Hepatocyte (in vitro differentiated cells): ENCODE results near the gene P4HB. TPM values are rescaled to one million over a fixed set of nuclear protein-coding genes. Genes with fewer than 3 reads are reported as not detected.

Source experiments
- DNase-seq: peaks from one replicate; pipeline ENCODE4 v3.0.0-alpha.2; 2016; ENCODE audit warnings: low spot score
- H2AFZ ChIP-seq: fragments of 200-600 bp; sonication (generic); 2 replicates; pipeline ENCODE4 v1.6.0; 2016; ENCODE audit warnings: antibody characterized with exemption, mild to moderate bottlenecking
- H3K27ac ChIP-seq: fragments of 200-600 bp; sonication (generic); 2 replicates; pipeline ENCODE4 v1.5.1; 2016; ENCODE audit warnings: mild to moderate bottlenecking
- H3K27me3 ChIP-seq: fragments of 200-600 bp; sonication (generic); 2 replicates; pipeline ENCODE4 v1.6.1; 2016
- H3K36me3 ChIP-seq: fragments of 200-600 bp; sonication (generic); replicated peaks from 2 replicates; pipeline ENCODE4 v1.5.1; 2016; ENCODE audit warnings: low read depth; ENCODE audit not compliant: insufficient read depth
- H3K4me1 ChIP-seq: fragments of 200-600 bp; sonication (generic); 2 replicates; pipeline ENCODE4 v1.5.1; 2016; ENCODE audit warnings: mild to moderate bottlenecking, moderate library complexity; ENCODE audit not compliant: insufficient read depth
- H3K4me2 ChIP-seq: fragments of 200-600 bp; sonication (generic); 2 replicates; pipeline ENCODE4 v1.6.0; 2016
- H3K4me3 ChIP-seq: fragments of 200-600 bp; sonication (generic); 2 replicates; pipeline ENCODE4 v1.5.1; 2016; ENCODE audit warnings: mild to moderate bottlenecking
- H3K79me2 ChIP-seq: fragments of 200-600 bp; sonication (generic); 2 replicates; pipeline ENCODE4 v1.6.0; 2017; ENCODE audit warnings: mild to moderate bottlenecking
- H3K9me2 ChIP-seq: fragments of 200-600 bp; sonication (generic); replicated peaks from 2 replicates; pipeline ENCODE4 v1.6.0; 2017; ENCODE audit warnings: mild to moderate bottlenecking; ENCODE audit not compliant: insufficient read depth
- H3K9me3 ChIP-seq: fragments of 200-600 bp; sonication (generic); 2 replicates; pipeline ENCODE4 v1.5.1; 2016; ENCODE audit warnings: low read depth, mild to moderate bottlenecking
- H4K20me1 ChIP-seq: fragments of 200-600 bp; sonication (generic); 2 replicates; pipeline ENCODE4 v1.6.0; 2016; ENCODE audit warnings: mild to moderate bottlenecking; ENCODE audit not compliant: insufficient read depth, poor library complexity, severe bottlenecking
- CTCF ChIP-seq: fragments of 200-600 bp; sonication (generic); IDR thresholded peaks from 2 replicates; pipeline ENCODE4 v1.5.1; 2016; ENCODE audit warnings: antibody characterized with exemption, mild to moderate bottlenecking; ENCODE audit not compliant: poor library complexity
- EZH2 ChIP-seq: fragments of 200-600 bp; sonication (generic); IDR thresholded peaks from 2 replicates; pipeline ENCODE4 v1.6.1; 2016; ENCODE audit warnings: antibody characterized with exemption, mild to moderate bottlenecking, borderline replicate concordance
- EZH2phosphoT487 ChIP-seq: fragments of 200-600 bp; sonication (generic); IDR thresholded peaks from one replicate; pipeline ENCODE4 v1.6.1; 2018; ENCODE audit warnings: antibody characterized with exemption, mild to moderate bottlenecking, low read depth, moderate library complexity; ENCODE audit not compliant: unreplicated experiment, severe bottlenecking
- WGBS: methylation state at CpG from one replicate; pipeline ENCODE4 v1.1.6; 2016; ENCODE audit warnings: low lambda C conversion rate; ENCODE audit errors: missing lambda C conversion rate; 5-methylcytosine and 5-hydroxymethylcytosine counted together
- polyA plus RNA-seq: library from polyadenylated mRNA; unstranded; fragments of >200 nt; fragmentation: Nextera tagmentation; extraction: Ambion mirVana; gene quantifications from 2 replicates; pipeline ENCODE4 v1.2.1, GENCODE V29; 2016
- total RNA-seq: library from RNA; depleted of rRNA; stranded (reverse); fragments of >200 nt; gene quantifications from 2 replicates; pipeline ENCODE4 v1.2.3, GENCODE V29; 2014

The P4HB gene
- total and polyA plus RNA-seq, 2 experiments from 2014 or later, result 1,240 to 1,316 TPM

- H3K79me2 ChIP-seq, result no peaks in the 10 kb centered on the region
- no peak overlapping the region for H2AFZ ChIP-seq
- H3K27me3 ChIP-seq, result peaks cover 55% of the 10 kb centered on the region
- H3K4me2 ChIP-seq, result no peak overlapping the region
- no peaks in the 10 kb centered on the region for H3K36me3 ChIP-seq
- H3K27ac ChIP-seq, result no peak overlapping the region
- no peaks in the 10 kb centered on the region for H3K4me1 ChIP-seq
- no peaks in the 10 kb centered on the region for H3K9me2 ChIP-seq
- DNase-seq, result no peak
- no peaks in the 10 kb centered on the region for H3K9me3 ChIP-seq
- no peak for TF ChIP-seq EZH2phosphoT487
- no peak for TF ChIP-seq CTCF
- TF ChIP-seq EZH2, result no peak
- no peak overlapping the region for H3K4me3 ChIP-seq
- WGBS, result 69% methylated on average over 18 of the region's 18 CpGs
- H4K20me1 ChIP-seq, result no peaks in the 10 kb centered on the region
Measured at GRCh38 chr17:81807210-81807719, 53.1 kb downstream of the P4HB start.

GRCh38 chr17:81806461-81807209, 53.7 kb downstream of the P4HB start:
- H3K9me2 ChIP-seq, result no peaks in the 10 kb centered on the region
- no peaks in the 10 kb centered on the region for H3K9me3 ChIP-seq
- H3K79me2 ChIP-seq, result no peaks in the 10 kb centered on the region
- no peak overlapping the region for H3K4me2 ChIP-seq
- no peaks in the 10 kb centered on the region for H4K20me1 ChIP-seq
- no peak overlapping the region for H2AFZ ChIP-seq
- no peaks in the 10 kb centered on the region for H3K36me3 ChIP-seq
- DNase-seq, result no peak
- peaks cover 60% of the 10 kb centered on the region for H3K27me3 ChIP-seq
- H3K4me1 ChIP-seq, result no peaks in the 10 kb centered on the region
- no peak overlapping the region for H3K4me3 ChIP-seq
- 43% methylated on average over 16 of the region's 23 CpGs for WGBS
- TF ChIP-seq EZH2phosphoT487, result no peak
- no peak for TF ChIP-seq EZH2
- no peak for TF ChIP-seq CTCF
- H3K27ac ChIP-seq, result no peak overlapping the region

- Histone ChIP-seq H3K9me2 (no peaks in the 10 kb centered on the region), H4K20me1 (no peaks in the 10 kb centered on the region), H3K79me2 (no peaks in the 10 kb centered on the region), H3K27ac (no peak overlapping the region), H3K9me3 (no peaks in the 10 kb centered on the region), H3K27me3 (peaks cover 68% of the 10 kb centered on the region), H3K4me1 (no peaks in the 10 kb centered on the region), H3K4me3 (no peak overlapping the region), H3K36me3 (no peaks in the 10 kb centered on the region), H2AFZ (no peak overlapping the region), H3K4me2 (no peak overlapping the region)
- no peak for TF ChIP-seq EZH2phosphoT487
- TF ChIP-seq EZH2, result no peak
- no peak for TF ChIP-seq CTCF
- 71% methylated on average over 12 of the region's 18 CpGs for WGBS
- DNase-seq, result no peak
Measured at GRCh38 chr17:81805707-81806460, 54.5 kb downstream of the P4HB start.
